ENCODE data around the gene GRB2.

DNA sequence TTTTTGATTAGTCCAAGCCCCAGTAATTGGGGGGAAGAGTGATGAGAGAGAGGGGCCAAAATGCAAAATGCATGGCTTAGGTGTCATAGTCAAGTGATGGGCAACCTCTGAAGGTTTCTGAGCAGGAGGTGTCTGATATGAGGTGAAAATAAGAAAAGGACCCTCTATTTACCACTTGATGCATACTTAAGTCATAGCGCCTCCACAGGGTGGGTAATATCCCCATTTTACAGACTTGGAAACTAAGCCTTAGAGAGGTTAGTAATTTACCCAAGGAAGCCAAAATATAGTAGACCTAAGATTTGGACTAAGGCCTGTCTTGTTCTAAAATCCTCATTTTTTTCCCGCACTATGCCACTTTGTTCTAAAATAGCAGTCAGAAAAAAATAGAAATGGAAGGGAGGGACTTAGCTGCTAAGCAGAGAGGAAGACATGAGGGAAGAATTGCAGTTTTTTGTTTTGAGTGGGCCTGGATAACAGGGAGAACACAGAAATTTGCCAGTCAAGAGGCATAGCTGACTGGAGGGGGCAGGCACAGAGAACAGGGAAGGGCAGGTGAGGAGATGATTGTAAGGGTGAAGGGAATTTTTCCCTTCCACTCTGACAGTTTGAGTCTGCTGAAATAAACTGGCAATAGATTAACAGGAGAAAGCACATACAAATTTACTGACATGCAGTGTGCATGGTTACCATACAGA is 2.3 kb upstream of the GRB2 start:
- TF ChIP-seq, protein P1, sequence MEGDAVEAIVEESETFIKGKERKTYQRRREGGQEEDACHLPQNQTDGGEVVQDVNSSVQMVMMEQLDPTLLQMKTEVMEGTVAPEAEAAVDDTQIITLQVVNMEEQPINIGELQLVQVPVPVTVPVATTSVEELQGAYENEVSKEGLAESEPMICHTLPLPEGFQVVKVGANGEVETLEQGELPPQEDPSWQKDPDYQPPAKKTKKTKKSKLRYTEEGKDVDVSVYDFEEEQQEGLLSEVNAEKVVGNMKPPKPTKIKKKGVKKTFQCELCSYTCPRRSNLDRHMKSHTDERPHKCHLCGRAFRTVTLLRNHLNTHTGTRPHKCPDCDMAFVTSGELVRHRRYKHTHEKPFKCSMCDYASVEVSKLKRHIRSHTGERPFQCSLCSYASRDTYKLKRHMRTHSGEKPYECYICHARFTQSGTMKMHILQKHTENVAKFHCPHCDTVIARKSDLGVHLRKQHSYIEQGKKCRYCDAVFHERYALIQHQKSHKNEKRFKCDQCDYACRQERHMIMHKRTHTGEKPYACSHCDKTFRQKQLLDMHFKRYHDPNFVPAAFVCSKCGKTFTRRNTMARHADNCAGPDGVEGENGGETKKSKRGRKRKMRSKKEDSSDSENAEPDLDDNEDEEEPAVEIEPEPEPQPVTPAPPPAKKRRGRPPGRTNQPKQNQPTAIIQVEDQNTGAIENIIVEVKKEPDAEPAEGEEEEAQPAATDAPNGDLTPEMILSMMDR (IDR thresholded peaks at IDR 0.05), result no peak
- TF ChIP-seq POLR2A (IDR thresholded peaks at IDR 0.05), result no peak
